OCI-LY7 (cell line): ENCODE measurements around the gene IFNGR1. TPM values are rescaled to one million over a fixed set of nuclear protein-coding genes. Genes with fewer than 3 reads are reported as not detected.

Experiments
- BruUV-seq: library from RNA; stranded (reverse); fragments of 400-500 nt; replicated peaks from 2 replicates; lab custom pipeline; 2021; lab: Mats Ljungman, UMichigan
- CTCF ChIA-PET: fragments of 300-600 bp; sonication (Branson Sonifier 250); formaldehyde crosslinking; loops from one replicate; lab custom pipeline; 2022; ENCODE audit warnings: antibody characterized with exemption; ENCODE audit not compliant: unreplicated experiment; lab: Charles Lee
- POLR2A ChIA-PET: fragments of 300-600 bp; sonication (Branson Sonifier 250); formaldehyde crosslinking; loops from one replicate; lab custom pipeline; 2022; ENCODE audit warnings: antibody characterized with exemption; lab: Charles Lee
- DNase-seq: peaks from one replicate; pipeline ENCODE4 v3.0.0-alpha.2; 2015; ENCODE audit warnings: low spot score
- H2AFZ ChIP-seq: fragments of 200-600 bp; sonication (generic), shearing (Covaris generic); 2 replicates; pipeline ENCODE4 v1.6.1; 2014; ENCODE audit warnings: mild to moderate bottlenecking, antibody characterized with exemption, low read length, moderate library complexity
- H3K27ac ChIP-seq: fragments of 200-600 bp; sonication (generic); 2 replicates; pipeline ENCODE4 v1.5.1; 2014; ENCODE audit warnings: mixed run types, low read depth, mild to moderate bottlenecking, moderate library complexity, low read length, inconsistent platforms; ENCODE audit not compliant: poor library complexity, severe bottlenecking
- H3K36me3 ChIP-seq: fragments of 200-600 bp; sonication (generic); 2 replicates; pipeline ENCODE4 v1.6.1; 2014; ENCODE audit warnings: mild to moderate bottlenecking, antibody characterized with exemption, low read length, moderate library complexity, mixed read lengths; ENCODE audit not compliant: insufficient read depth
- H3K4me1 ChIP-seq: fragments of 200-600 bp; sonication (generic); 2 replicates; pipeline ENCODE4 v1.5.1; 2014; ENCODE audit warnings: mild to moderate bottlenecking, low read length; ENCODE audit not compliant: insufficient read depth, poor library complexity, severe bottlenecking
- H3K4me2 ChIP-seq: fragments of 200-600 bp; sonication (generic); 2 replicates; pipeline ENCODE4 v1.6.1; 2014; ENCODE audit warnings: mild to moderate bottlenecking, low read length
- H3K4me3 ChIP-seq: fragments of 200-600 bp; sonication (generic); 2 replicates; pipeline ENCODE4 v1.5.1; 2014; ENCODE audit warnings: mild to moderate bottlenecking, low read depth, low read length; ENCODE audit not compliant: poor library complexity, severe bottlenecking
- H3K79me2 ChIP-seq: fragments of 200-600 bp; sonication (generic); 2 replicates; pipeline ENCODE4 v1.6.1; 2016; ENCODE audit warnings: low read depth, mild to moderate bottlenecking, low read length, moderate library complexity, mixed read lengths; ENCODE audit not compliant: insufficient read depth
- H3K9me2 ChIP-seq: fragments of 200-600 bp; sonication (generic); 2 replicates; pipeline ENCODE4 v1.6.1; 2016; ENCODE audit warnings: mild to moderate bottlenecking, low read length, mixed read lengths; ENCODE audit not compliant: insufficient read depth
- H3K9me3 ChIP-seq: fragments of 200-600 bp; sonication (generic); 2 replicates; pipeline ENCODE4 v1.6.1; 2014; ENCODE audit warnings: mild to moderate bottlenecking, mixed run types, low read length, mixed read lengths
- H4K20me1 ChIP-seq: fragments of 200-600 bp; sonication (generic); 2 replicates; pipeline ENCODE4 v1.6.1; 2014; ENCODE audit warnings: mild to moderate bottlenecking, antibody characterized with exemption, low read length, moderate library complexity, mixed read lengths; ENCODE audit not compliant: insufficient read depth
- CTCF ChIP-seq: fragments of 200-600 bp; sonication (generic); conservative IDR thresholded peaks from 2 replicates; pipeline ENCODE4 v1.5.1; 2014; ENCODE audit warnings: mild to moderate bottlenecking, antibody characterized with exemption, low read length, moderate library complexity, mixed read lengths
- EZH2phosphoT487 ChIP-seq: fragments of 200-600 bp; sonication (generic); IDR thresholded peaks from 2 replicates; pipeline ENCODE4 v1.6.1; 2018; ENCODE audit warnings: low read depth, borderline replicate concordance, mild to moderate bottlenecking, mixed run types, antibody characterized with exemption, low read length, moderate library complexity, mixed read lengths
- intact Hi-C: fragments of 100-400 bp; cut with micrococcal nuclease; formaldehyde crosslinking; loops from one replicate; pipeline ENCODE4 v1.10.0; 2022; ENCODE audit not compliant: unreplicated experiment
- total RNA-seq, 2 experiments: library from RNA; depleted of rRNA in 1 of 2; stranded (reverse); fragments of >200 nt in 1 of 2; shearing (Covaris generic) in 1 of 2; gene quantifications; 2 replicates each; pipeline ENCODE4 v1.2.3, GENCODE V29; 2014 to 2022

Gene IFNGR1
- total RNA-seq, 2 experiments from 2014 or later: 23.2 to 23.6 TPM

- no peak overlapping the region for H3K4me2 ChIP-seq
- no peak overlapping the region for H3K4me3 ChIP-seq
- no peak overlapping the region for H3K27ac ChIP-seq
- ChIA-PET POLR2A (interaction anchor here (0.6 to 0.9 kb wide), 3 partner anchors 33 to 431 kb away, joined by 3 read pairs; no protein-coding TSS in a partner anchor), CTCF (no interaction called here)
- H4K20me1 ChIP-seq: no peaks in the 10 kb centered on the region
- DNase-seq: no peak
- BruUV-seq: no TSS peak
- intact Hi-C loops: loop anchor here (2.0 kb wide), 1 partner anchor 46 kb away; no protein-coding TSS in a partner anchor
- H3K4me1 ChIP-seq: peaks cover 19% of the 10 kb centered on the region
- H3K9me3 ChIP-seq: peaks cover 8% of the 10 kb centered on the region
- no peaks in the 10 kb centered on the region for H3K9me2 ChIP-seq
- no peak overlapping the region for H2AFZ ChIP-seq
- no peak for TF ChIP-seq CTCF
- TF ChIP-seq EZH2phosphoT487: no peak
- H3K79me2 ChIP-seq: no peaks in the 10 kb centered on the region
- no peaks in the 10 kb centered on the region for H3K36me3 ChIP-seq
Measured at GRCh38 chr6:137148306-137149034, 70.7 kb downstream of the IFNGR1 start.

Other genes starting within 250 kb of the IFNGR1 start
- gene IL20RA, start 174.4 kb downstream of the IFNGR1 start, total RNA-seq (2014; rRNA removed; shearing (Covaris generic)): not detected in 2 replicates
- gene IL20RA, start 174.4 kb downstream of the IFNGR1 start, total RNA-seq (2022): not detected in 2 replicates
- gene IL22RA2, start 45.7 kb downstream of the IFNGR1 start, total RNA-seq (2014; rRNA removed; shearing (Covaris generic)): not detected in 2 replicates
- not detected in 2 replicates for gene IL22RA2, start 45.7 kb downstream of the IFNGR1 start, total RNA-seq (2022)